D721Med (cell line): ENCODE results near the gene CEP44.
A peak's percentile ranks its signal among the peaks of the same experiment; 100 is the strongest.

ENCODE experiments used
- DNase-seq: peaks from one replicate; pipeline ENCODE4 v3.0.0; 2011; ENCODE audit warnings: low spot score; ENCODE audit not compliant: insufficient read length
- FAIRE-seq: peaks from 2 replicates; lab custom pipeline; 2011; peaks lifted over from hg19 to GRCh38; lab: Jason Lieb, UNC
- TF ChIP-seq, protein P1 (sequence below): IDR thresholded peaks from 2 replicates; pipeline ENCODE4 v1.5.1; 2012; ENCODE audit warnings: mild to moderate bottlenecking, control low read depth; ENCODE audit not compliant: insufficient read depth; ENCODE audit errors: missing control alignments

CEP44 gene

DNA sequence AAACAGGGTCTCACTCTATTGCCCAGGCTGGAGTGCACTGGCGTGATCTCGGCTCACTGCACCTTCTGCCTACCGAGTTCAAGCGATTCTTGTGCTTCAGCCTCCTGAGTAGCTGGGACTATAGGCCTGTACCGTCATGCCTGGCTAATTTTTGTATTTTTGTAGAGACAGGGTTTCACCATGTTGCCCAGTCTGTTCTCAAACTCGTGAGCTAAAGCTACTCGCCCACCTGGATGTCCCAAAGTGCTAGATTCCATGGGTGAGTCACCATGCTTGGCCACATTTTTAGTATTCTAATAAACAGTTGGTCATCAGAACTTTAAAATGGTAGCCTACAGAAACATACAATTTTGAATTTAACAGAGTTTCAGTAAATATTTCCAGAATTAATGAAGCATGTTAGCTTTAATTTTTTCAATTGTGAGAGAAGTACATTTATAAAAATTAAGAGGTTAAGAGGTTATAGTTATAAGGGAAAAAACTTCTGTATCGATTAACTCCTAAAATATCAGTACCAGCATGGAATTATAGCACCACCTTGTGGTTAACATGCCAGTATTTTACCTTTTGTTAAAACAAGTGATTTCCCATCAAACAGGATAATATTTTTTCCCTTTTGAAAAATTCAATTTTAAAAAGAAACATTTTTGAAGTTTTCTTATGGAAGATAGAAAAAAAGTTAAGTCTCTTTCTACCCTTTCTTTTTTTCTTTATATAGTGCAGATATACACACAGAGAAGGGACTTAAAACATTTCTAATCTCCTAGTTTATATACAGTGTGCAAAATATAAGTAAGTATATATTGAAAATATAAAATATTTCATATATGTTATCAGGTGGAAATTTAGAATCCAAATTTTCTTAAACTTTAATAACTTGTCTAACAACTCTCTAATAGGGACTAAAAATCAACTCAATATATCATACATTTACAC is 35.4 kb downstream of the CEP44 start:
- no peak for DNase-seq

GRCh38 chr4:174320494-174321199 is 36.9 kb downstream of the CEP44 start:
- TF ChIP-seq, protein P1, sequence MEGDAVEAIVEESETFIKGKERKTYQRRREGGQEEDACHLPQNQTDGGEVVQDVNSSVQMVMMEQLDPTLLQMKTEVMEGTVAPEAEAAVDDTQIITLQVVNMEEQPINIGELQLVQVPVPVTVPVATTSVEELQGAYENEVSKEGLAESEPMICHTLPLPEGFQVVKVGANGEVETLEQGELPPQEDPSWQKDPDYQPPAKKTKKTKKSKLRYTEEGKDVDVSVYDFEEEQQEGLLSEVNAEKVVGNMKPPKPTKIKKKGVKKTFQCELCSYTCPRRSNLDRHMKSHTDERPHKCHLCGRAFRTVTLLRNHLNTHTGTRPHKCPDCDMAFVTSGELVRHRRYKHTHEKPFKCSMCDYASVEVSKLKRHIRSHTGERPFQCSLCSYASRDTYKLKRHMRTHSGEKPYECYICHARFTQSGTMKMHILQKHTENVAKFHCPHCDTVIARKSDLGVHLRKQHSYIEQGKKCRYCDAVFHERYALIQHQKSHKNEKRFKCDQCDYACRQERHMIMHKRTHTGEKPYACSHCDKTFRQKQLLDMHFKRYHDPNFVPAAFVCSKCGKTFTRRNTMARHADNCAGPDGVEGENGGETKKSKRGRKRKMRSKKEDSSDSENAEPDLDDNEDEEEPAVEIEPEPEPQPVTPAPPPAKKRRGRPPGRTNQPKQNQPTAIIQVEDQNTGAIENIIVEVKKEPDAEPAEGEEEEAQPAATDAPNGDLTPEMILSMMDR = no peak
- FAIRE-seq (peak; percentile 58), DNase-seq (no peak)

More for the DNA sequence above, 35.4 kb downstream of the CEP44 start:
- peak; percentile 76 for FAIRE-seq
- TF ChIP-seq, protein P1 = peak; percentile 77

DNA sequence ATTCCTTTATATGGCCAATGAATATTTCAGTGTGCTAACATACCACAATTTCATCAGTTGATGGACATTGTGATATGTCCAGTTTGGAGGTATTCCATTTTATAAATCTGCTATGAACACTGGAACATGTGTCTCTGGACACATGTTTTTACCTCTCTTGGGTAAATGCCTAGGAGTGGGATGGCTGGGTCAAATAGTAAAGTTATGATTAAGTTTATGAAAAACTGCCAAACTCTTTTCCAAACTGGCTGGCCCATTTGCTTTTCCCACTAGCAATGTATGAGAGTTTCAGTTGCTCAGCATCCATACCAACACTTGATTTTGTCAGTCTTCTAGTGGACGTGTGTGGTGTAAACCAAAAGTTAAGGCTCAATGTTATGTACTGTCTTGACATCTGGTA is 40.5 kb downstream of the CEP44 start:
- FAIRE-seq (no peak), DNase-seq (no peak)
- TF ChIP-seq, protein P1 = no peak

- FAIRE-seq (no peak), DNase-seq (no peak)
- TF ChIP-seq, protein P1 = no peak
These were observed 41.0 kb downstream of the CEP44 start for GRCh38 chr4:174324725-174325124.

DNA sequence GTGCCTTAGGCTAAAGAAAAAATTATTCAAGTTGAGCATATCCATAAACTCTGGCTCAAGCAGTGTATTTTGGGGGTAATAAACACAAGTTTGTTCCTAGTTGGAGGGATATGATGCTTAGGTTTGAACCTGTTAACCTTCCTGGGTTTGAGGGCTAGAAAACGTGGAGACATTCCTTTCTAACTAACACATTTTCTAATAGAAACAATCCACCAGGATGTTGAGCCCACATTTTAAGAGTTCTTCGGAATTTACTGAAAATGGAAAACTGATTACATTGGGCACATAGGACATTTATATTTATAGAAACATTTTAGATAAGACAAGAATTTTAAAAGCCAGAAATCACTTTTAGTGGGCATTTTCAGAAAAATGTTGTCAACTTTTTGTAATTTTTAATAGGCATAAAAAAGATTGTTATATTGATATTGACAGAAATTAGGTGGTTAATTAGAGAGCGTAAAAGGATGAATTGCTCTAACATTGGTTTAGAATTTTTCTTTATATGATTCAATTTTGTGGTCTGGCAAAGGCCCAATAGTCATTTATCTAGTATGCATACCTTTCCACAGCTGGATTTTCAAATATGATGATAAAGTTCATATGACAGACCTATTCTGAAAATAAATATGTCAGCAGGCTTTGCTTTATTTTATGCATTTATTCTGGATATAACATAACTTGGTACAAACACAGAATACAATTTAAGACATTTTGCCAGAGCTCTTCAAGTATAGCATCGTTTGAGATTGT is 49.2 kb downstream of the CEP44 start:
- no peak for DNase-seq
- FAIRE-seq = no peak
- TF ChIP-seq, protein P1 = no peak

GRCh38 chr4:174334628-174335027 is 50.9 kb downstream of the CEP44 start:
- no peak for FAIRE-seq
- TF ChIP-seq, protein P1 = no peak

More at GRCh38 chr4:174334628-174335027, 50.9 kb downstream of the CEP44 start:
- no peak for DNase-seq
